Endothelial cell of umbilical vein (primary cell): ENCODE data around the gene AFAP1L2. TPM values are rescaled to one million over a fixed set of nuclear protein-coding genes. Genes with fewer than 3 reads are reported as not detected.

Experiments
- BruUV-seq: library from RNA; stranded (reverse); fragments of 400-500 nt; replicated peaks from 2 replicates; lab custom pipeline; 2021; lab: Mats Ljungman, UMichigan
- CTCF ChIA-PET: fragments of 300-600, 350-600 bp; sonication (Branson Sonifier 250); formaldehyde crosslinking; loops from one replicate; lab custom pipeline; 2021; ENCODE audit warnings: antibody characterized with exemption, inconsistent platforms; lab: Charles Lee
- POLR2A ChIA-PET: fragments of 300-600, 350-600 bp; sonication (Branson Sonifier 250); formaldehyde crosslinking; loops from one replicate; lab custom pipeline; 2021; ENCODE audit warnings: antibody characterized with exemption, inconsistent platforms; lab: Charles Lee
- DNase-seq: peaks from one replicate; pipeline ENCODE4 v3.0.0-alpha.2; 2011; ENCODE audit warnings: low read depth, low spot score
- FAIRE-seq: peaks from 2 replicates; lab custom pipeline; 2011; peaks lifted over from hg19 to GRCh38; lab: Jason Lieb, UNC
- H2AFZ ChIP-seq: 2 replicates; pipeline ENCODE4 v1.6.0; 2012; ENCODE audit warnings: low read depth, low read length, control low read depth, inconsistent platforms
- H3K27ac ChIP-seq: 2 replicates; pipeline ENCODE4 v1.5.1; 2011; ENCODE audit warnings: low read depth, mild to moderate bottlenecking, control low read depth, low read length, moderate library complexity; ENCODE audit not compliant: insufficient read depth
- H3K27me3 ChIP-seq, 2 experiments: 2 replicates each; pipeline versions ENCODE4 v1.6.0 to v1.6.1; 2011; ENCODE audit warnings: low read length in 2 of 2, mixed read lengths in 1 of 2; ENCODE audit not compliant: control insufficient read depth in 2 of 2, insufficient read depth in 2 of 2
- H3K36me3 ChIP-seq, 2 experiments: 2 replicates in 1 of 2; 3 replicates in 1 of 2; pipeline ENCODE4 v1.5.1; 2011; ENCODE audit warnings: low read length in 2 of 2, mild to moderate bottlenecking in 1 of 2, moderate library complexity in 1 of 2; ENCODE audit not compliant: control insufficient read depth in 2 of 2, insufficient read depth in 2 of 2; ENCODE audit errors: extremely low read depth in 1 of 2
- H3K4me1 ChIP-seq: 3 replicates; pipeline ENCODE4 v1.5.1; 2011; ENCODE audit warnings: mild to moderate bottlenecking, low read length; ENCODE audit not compliant: control insufficient read depth, insufficient read depth; ENCODE audit errors: extremely low read depth
- H3K4me2 ChIP-seq: 2 replicates; pipeline ENCODE4 v1.6.1; 2011; ENCODE audit warnings: low read length, control low read depth, mixed read lengths; ENCODE audit not compliant: insufficient read depth
- H3K4me3 ChIP-seq, 3 experiments: fragments of 200-600 bp in 1 of 3; sonication (generic), shearing (Covaris generic) in 1 of 3; replicated peaks in 1 of 3; 2 replicates each; pipeline ENCODE4 v1.5.1; 2011 to 2016; ENCODE audit warnings: control low read depth in 3 of 3, low read length in 3 of 3, mild to moderate bottlenecking in 2 of 3, inconsistent platforms in 1 of 3, low read depth in 1 of 3, moderate library complexity in 1 of 3; ENCODE audit not compliant: insufficient read depth in 1 of 3
- H3K79me2 ChIP-seq: 2 replicates; pipeline ENCODE4 v1.6.0; 2012; ENCODE audit warnings: low read length, inconsistent platforms; ENCODE audit not compliant: control insufficient read depth, insufficient read depth
- H3K9ac ChIP-seq: replicated peaks from 2 replicates; pipeline ENCODE3; 2011; ENCODE audit warnings: low read length, control low read depth; ENCODE audit not compliant: insufficient read depth; ENCODE audit errors: extremely low read depth
- H3K9me1 ChIP-seq: replicated peaks from 3 replicates; pipeline ENCODE4 v1.6.0; 2011; ENCODE audit warnings: mild to moderate bottlenecking, low read length; ENCODE audit not compliant: control insufficient read depth, insufficient read depth; ENCODE audit errors: extremely low read depth
- H3K9me3 ChIP-seq: replicated peaks from 2 replicates; pipeline ENCODE4 v1.5.1; 2012; ENCODE audit warnings: low read length, inconsistent platforms; ENCODE audit not compliant: control insufficient read depth, insufficient read depth
- H4K20me1 ChIP-seq: replicated peaks from 2 replicates; pipeline ENCODE3; 2011; ENCODE audit warnings: mild to moderate bottlenecking, low read length; ENCODE audit not compliant: control insufficient read depth, insufficient read depth; ENCODE audit errors: extremely low read depth
- CTCF ChIP-seq, 2 donors: IDR thresholded peaks; 1 replicate in 1 of 2; 2 replicates in 1 of 2; pipeline ENCODE4 v1.5.1; 2011; ENCODE audit warnings: low read length in 2 of 2, mild to moderate bottlenecking in 2 of 2, moderate library complexity in 2 of 2, control low read depth in 1 of 2, inconsistent platforms in 1 of 2, low read depth in 1 of 2; ENCODE audit not compliant: insufficient read depth in 1 of 2; ENCODE audit errors: extremely low read depth in 1 of 2
- EZH2 ChIP-seq: IDR thresholded peaks from 2 replicates; pipeline ENCODE4 v1.6.1; 2012; ENCODE audit warnings: borderline replicate concordance, low read depth, mild to moderate bottlenecking, moderate library complexity, low read length, inconsistent platforms; ENCODE audit not compliant: severe bottlenecking
- FOS ChIP-seq: IDR thresholded peaks from 2 replicates; pipeline ENCODE4 v1.6.1; 2011; ENCODE audit warnings: mild to moderate bottlenecking, low read length, moderate library complexity, borderline replicate concordance; ENCODE audit not compliant: insufficient read depth
- GATA2 ChIP-seq: IDR thresholded peaks from 2 replicates; pipeline ENCODE4 v1.7.0; 2011; ENCODE audit warnings: low read depth, mild to moderate bottlenecking, moderate library complexity, mixed read lengths, low read length; ENCODE audit not compliant: insufficient read length, insufficient read depth
- MAX ChIP-seq: IDR thresholded peaks from 2 replicates; pipeline ENCODE4 v1.6.1; 2011; ENCODE audit not compliant: insufficient read depth, insufficient read length
- POLR2AphosphoS5 ChIP-seq: IDR thresholded peaks from 2 replicates; pipeline ENCODE4 v1.6.1; 2012; ENCODE audit warnings: low read depth, mild to moderate bottlenecking, control low read depth, low read length, moderate library complexity; ENCODE audit not compliant: insufficient read depth
- dilution Hi-C: fragments of 300-500 bp; cut with MboI; formaldehyde crosslinking; loops from one replicate; pipeline ENCODE4 v1.15.0; 2019; ENCODE audit warnings: low sequenced_read_pairs; ENCODE audit not compliant: extremely low pct_ligation_motif_present
- intact Hi-C: fragments of 100-400 bp; cut with micrococcal nuclease; formaldehyde crosslinking; loops from one replicate; pipeline ENCODE4 v1.10.0; 2022
- polyA plus RNA-seq, 4 experiments: library from polyadenylated mRNA; depleted of rRNA in 3 of 4; stranded (reverse) in 3 of 4; unstranded in 1 of 4; fragments of >200 nt; gene quantifications; 2 replicates each; pipeline versions ENCODE4 v1.2.1 to v1.2.3, GENCODE V29; 2011 to 2012; ENCODE audit warnings: missing spikeins in 1 of 4
- total RNA-seq: library from RNA; stranded (reverse); gene quantifications from 2 replicates; pipeline ENCODE4 v1.2.3, GENCODE V29; 2021

AFAP1L2 gene
- total and polyA plus RNA-seq, 2 donors (not counting 3 experiments of a cell fraction or from before 2014, with no cell fraction given) = 0.90 to 4.1 TPM

GRCh38 chr10:114273910-114274309 is 130.4 kb downstream of the AFAP1L2 start:
- H4K20me1 ChIP-seq = no peaks in the 10 kb centered on the region
- CTCF ChIA-PET = no interaction called here
- no peak for TF ChIP-seq GATA2
- no peak for TF ChIP-seq MAX
- TF ChIP-seq CTCF (IDR thresholded peaks at IDR 0.05; ENCODE audit: extremely low read depth in 1 of 2, insufficient read depth in 1 of 2, low read depth in 1 of 2, low read length in 2 of 2) = no peak
- TF ChIP-seq POLR2AphosphoS5 = no peak
- no peak for TF ChIP-seq EZH2
- no peak for TF ChIP-seq FOS
- no peaks in the 10 kb centered on the region for H3K9me1 ChIP-seq
- H3K79me2 ChIP-seq = no peaks in the 10 kb centered on the region
- no peaks in the 10 kb centered on the region for H3K9me3 ChIP-seq
- DNase-seq (no peak), FAIRE-seq (no peak)
- no peaks in the 10 kb centered on the region for H3K27me3 ChIP-seq
- no peak overlapping the region for H3K4me2 ChIP-seq
- dilution Hi-C loops = no loop called here
- H3K27ac ChIP-seq = no peak overlapping the region
- no peak overlapping the region for H3K9ac ChIP-seq
- no peak overlapping the region for H3K4me3 ChIP-seq
- intact Hi-C loops = no loop called here
- no TSS peak for BruUV-seq
- H3K36me3 ChIP-seq = no peaks in the 10 kb centered on the region
- H3K4me1 ChIP-seq = peaks cover 7% of the 10 kb centered on the region
- H2AFZ ChIP-seq = no peak overlapping the region
- POLR2A ChIA-PET = no interaction called here
